Bronchus fibroblast of lung (primary cell): ENCODE results near the gene TRMT10B. TPM values are rescaled to one million over a fixed set of nuclear protein-coding genes. Genes with fewer than 3 reads are reported as not detected.

Experiments used
- total RNA-seq: library from RNA; depleted of rRNA; stranded (reverse); fragments of >200 nt; gene quantifications from 2 replicates; pipeline ENCODE4 v1.2.3, GENCODE V29; 2015

TRMT10B gene
- total RNA-seq, result 2.2 TPM in 2 replicates

DNA sequence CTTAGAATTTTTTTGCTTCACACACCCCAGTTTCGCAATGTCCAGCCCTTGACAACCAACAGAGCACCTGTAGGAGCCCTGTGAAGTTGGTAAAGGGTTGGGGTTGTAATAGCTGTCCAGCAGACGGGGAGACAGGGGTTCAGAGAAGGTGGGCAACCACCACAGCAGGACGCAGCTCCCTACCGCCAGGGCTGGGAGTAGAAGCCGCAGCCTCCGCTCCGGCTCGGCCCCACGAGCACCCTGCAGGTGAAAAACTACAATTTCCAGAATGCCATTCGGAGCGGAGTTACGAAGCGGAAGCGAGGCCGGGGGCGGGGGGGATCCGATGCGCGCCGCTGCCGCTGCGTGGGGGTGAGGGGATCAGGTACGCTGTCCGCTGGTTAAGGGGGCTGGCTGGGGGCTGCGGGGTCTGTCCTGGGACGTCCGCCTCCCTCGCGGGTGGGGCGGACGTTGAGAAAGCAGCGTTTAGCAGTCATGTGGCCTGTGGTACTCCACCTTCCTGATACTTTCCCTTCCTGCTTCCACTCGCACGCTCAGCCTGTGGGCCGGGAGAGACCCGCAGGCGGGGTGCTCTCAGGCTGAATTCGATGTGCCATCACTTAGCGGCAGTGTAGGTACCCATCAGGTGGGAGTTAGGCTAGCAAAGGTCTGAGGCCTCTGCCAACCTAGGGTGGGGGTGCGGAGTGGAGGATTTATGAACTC lies at the start of gene TRMT10B:
TRMT10B (plus strand) TSS at position 317 of the 702 bp plus-strand sequence. CDS start 8,127 bp downstream, outside the sequence.

GRCh38 chr9:37784616-37785483 lies 31.2 kb downstream of the TRMT10B start, which contains the start of gene EXOSC3:
EXOSC3 (minus strand) TSS chr9:37785064; CDS start chr9:37785044, 20 bp downstream.

DNA sequence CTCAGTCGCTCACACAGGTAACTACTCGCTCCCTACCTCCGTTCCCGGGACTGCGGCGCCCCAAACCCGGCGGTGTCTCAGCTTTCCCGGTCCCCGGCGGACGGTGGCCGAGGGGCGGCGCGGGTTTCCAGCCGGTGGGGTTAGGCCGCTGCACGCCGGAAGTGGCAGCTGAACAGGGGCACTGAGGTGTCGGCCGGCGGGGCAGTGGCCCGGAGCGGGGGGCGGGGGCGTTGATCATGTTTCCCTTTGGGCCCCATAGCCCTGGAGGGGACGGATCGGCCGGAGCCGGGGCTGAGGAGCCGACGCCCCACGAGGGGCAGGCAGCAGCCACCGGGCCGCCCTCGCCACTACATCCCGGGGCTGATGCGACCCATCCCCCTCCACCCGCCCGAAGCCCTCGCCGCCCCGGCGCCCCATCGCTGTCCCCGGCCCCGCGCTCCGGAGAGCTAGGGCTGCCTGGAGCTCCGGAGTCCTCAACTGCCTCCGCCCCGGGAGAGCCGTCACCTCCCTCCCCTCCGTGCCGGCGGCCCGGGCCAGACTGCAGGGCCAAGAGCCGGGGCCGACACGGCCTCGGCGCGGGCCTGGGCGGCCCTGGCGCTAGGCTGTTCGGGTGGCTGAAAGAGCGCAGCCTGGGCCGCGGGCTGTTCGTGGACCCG lies 47.2 kb downstream of the TRMT10B start, which contains the start of gene DCAF10:
DCAF10 (plus strand) TSS at position 167 of the 656 bp plus-strand sequence; CDS start at position 237, 70 bp downstream.

Other genes with a start within 250 kb of the TRMT10B start
- 4.5 and 5.7 TPM in 2 replicates for gene FBXO10, start 177.4 kb upstream of the TRMT10B start, total RNA-seq
- 209 and 219 TPM in 2 replicates for gene TOMM5, start 161.2 kb upstream of the TRMT10B start, total RNA-seq
- not detected in 2 replicates for gene FRMPD1, start 102.9 kb upstream of the TRMT10B start, total RNA-seq
- gene EXOSC3, start 31.3 kb downstream of the TRMT10B start, total RNA-seq, result 41.6 and 49.6 TPM in 2 replicates
- gene DCAF10, start 47.0 kb downstream of the TRMT10B start, total RNA-seq, result 8.6 and 9.9 TPM in 2 replicates
- gene SLC25A51, start 150.3 kb downstream of the TRMT10B start, total RNA-seq, result 29.7 and 32.4 TPM in 2 replicates